Fibroblast of lung (primary cell): ENCODE data around the gene SLC6A4. TPM values are rescaled to one million over a fixed set of nuclear protein-coding genes. Genes with fewer than 3 reads are reported as not detected.
A peak's percentile ranks its signal among the peaks of the same experiment; 100 is the strongest.

Source experiments
- DNase-seq, 2 donors: peaks; one replicate each; pipeline versions ENCODE4 v3.0.0 to v3.0.0-alpha.2; 2010; ENCODE audit warnings: low read depth in 2 of 2
- H2AFZ ChIP-seq: 2 replicates; pipeline ENCODE4 v1.5.1; 2012; ENCODE audit warnings: low read length, control low read depth, inconsistent platforms
- H3K27ac ChIP-seq: 2 replicates; pipeline ENCODE4 v1.5.1; 2011; ENCODE audit warnings: low read length, control low read depth; ENCODE audit not compliant: insufficient read depth
- H3K27me3 ChIP-seq: 2 replicates; pipeline ENCODE4 v1.5.1; 2011; ENCODE audit warnings: mild to moderate bottlenecking, low read length; ENCODE audit not compliant: control insufficient read depth, insufficient read depth
- H3K36me3 ChIP-seq: 2 replicates; pipeline ENCODE4 v1.5.1; 2011; ENCODE audit warnings: low read length; ENCODE audit not compliant: control insufficient read depth, insufficient read depth
- H3K4me1 ChIP-seq: 2 replicates; pipeline ENCODE4 v1.5.1; 2011; ENCODE audit warnings: low read length; ENCODE audit not compliant: control insufficient read depth, insufficient read depth; ENCODE audit errors: extremely low read depth
- H3K4me2 ChIP-seq: 2 replicates; pipeline ENCODE4 v1.5.1; 2011; ENCODE audit warnings: low read length, control low read depth; ENCODE audit not compliant: insufficient read depth; ENCODE audit errors: extremely low read depth
- H3K4me3 ChIP-seq, 4 experiments: fragments of 200-600 bp in 1 of 4; sonication (generic) in 1 of 4; replicated peaks in 1 of 4; 2 replicates each; pipeline ENCODE4 v1.5.1; 2011 to 2016; ENCODE audit warnings: low read length in 4 of 4, low read depth in 3 of 4, mild to moderate bottlenecking in 3 of 4, control low read depth in 2 of 4, inconsistent platforms in 1 of 4, mixed read lengths in 1 of 4; ENCODE audit not compliant: insufficient read depth in 1 of 4; ENCODE audit errors: control extremely low read depth in 1 of 4
- H3K79me2 ChIP-seq: 2 replicates; pipeline ENCODE4 v1.5.1; 2012; ENCODE audit warnings: mild to moderate bottlenecking, low read length, inconsistent platforms; ENCODE audit not compliant: control insufficient read depth, insufficient read depth
- H3K9ac ChIP-seq: 2 replicates; pipeline ENCODE4 v1.5.1; 2011; ENCODE audit warnings: mild to moderate bottlenecking, low read length, control low read depth; ENCODE audit not compliant: insufficient read depth
- H3K9me3 ChIP-seq: 2 replicates; pipeline ENCODE4 v1.5.1; 2012; ENCODE audit warnings: low read depth, low read length; ENCODE audit not compliant: control insufficient read depth, insufficient read depth
- H4K20me1 ChIP-seq: 2 replicates; pipeline ENCODE4 v1.5.1; 2011; ENCODE audit warnings: low read length; ENCODE audit not compliant: control insufficient read depth, insufficient read depth; ENCODE audit errors: extremely low read depth
- EZH2 ChIP-seq: IDR thresholded peaks from 2 replicates; pipeline ENCODE4 v1.5.1; 2012; ENCODE audit warnings: low read length, control low read depth, mild to moderate bottlenecking; ENCODE audit errors: missing control alignments
- polyA plus RNA-seq, 2 donors: library from polyadenylated mRNA; depleted of rRNA in 1 of 2; stranded (reverse) in 1 of 2; unstranded in 1 of 2; fragments of >200 nt; gene quantifications; 2 replicates each; pipeline ENCODE4 v1.2.1, GENCODE V29; 2011 to 2012; ENCODE audit warnings: missing spikeins in 1 of 2
- total RNA-seq: library from RNA; depleted of rRNA; stranded (reverse); fragments of >200 nt; gene quantifications from 2 replicates; pipeline ENCODE4 v1.2.1, GENCODE V29; 2014
- TF ChIP-seq, protein P1 (sequence below), 2 donors: IDR thresholded peaks in 1 of 2; conservative IDR thresholded peaks in 1 of 2; 1 replicate in 1 of 2; 2 replicates in 1 of 2; pipeline ENCODE4 v1.5.1; 2011 to 2012; ENCODE audit warnings: low read length in 2 of 2, control low read depth in 1 of 2, inconsistent platforms in 1 of 2, low read depth in 1 of 2, mild to moderate bottlenecking in 1 of 2

SLC6A4 gene
- total and polyA plus RNA-seq, 2 donors (not counting 1 experiment from before 2014, with no cell fraction given), result not detected

DNA sequence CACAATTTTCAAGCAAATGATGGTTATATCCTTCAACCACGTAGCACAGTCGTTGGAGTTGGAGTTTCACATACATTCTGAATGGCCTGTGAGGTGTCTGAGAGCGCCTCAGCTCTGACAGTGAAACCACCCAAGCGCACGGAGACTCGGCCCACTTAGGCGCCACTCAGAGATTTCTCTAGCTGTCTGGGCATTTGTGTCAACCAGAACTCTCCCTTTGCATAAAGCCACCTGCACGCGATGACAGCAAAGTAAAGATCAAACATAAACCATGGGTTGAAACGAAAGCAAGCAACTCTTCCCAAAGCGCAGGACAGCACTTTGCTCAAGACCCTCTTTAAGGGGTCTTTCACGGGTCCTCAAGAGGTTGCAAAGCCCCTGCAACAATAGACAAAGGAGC is 533 bp downstream of the SLC6A4 start:
- H3K4me3 ChIP-seq, result peak overlapping the region in 3 of 4 experiments; percentile 42 to 56 (median 51)
- H2AFZ ChIP-seq, result no peak overlapping the region
- DNase-seq, result peak in 1 of 2 donors; percentile 6
- peak overlapping the region; percentile 90 for H3K4me2 ChIP-seq
- H3K4me1 ChIP-seq, result peaks cover 3% of the 10 kb centered on the region
- H3K27ac ChIP-seq, result no peak overlapping the region
- no peaks in the 10 kb centered on the region for H3K36me3 ChIP-seq
- H3K9me3 ChIP-seq, result no peaks in the 10 kb centered on the region
- no peak for TF ChIP-seq EZH2
- TF ChIP-seq, protein P1, sequence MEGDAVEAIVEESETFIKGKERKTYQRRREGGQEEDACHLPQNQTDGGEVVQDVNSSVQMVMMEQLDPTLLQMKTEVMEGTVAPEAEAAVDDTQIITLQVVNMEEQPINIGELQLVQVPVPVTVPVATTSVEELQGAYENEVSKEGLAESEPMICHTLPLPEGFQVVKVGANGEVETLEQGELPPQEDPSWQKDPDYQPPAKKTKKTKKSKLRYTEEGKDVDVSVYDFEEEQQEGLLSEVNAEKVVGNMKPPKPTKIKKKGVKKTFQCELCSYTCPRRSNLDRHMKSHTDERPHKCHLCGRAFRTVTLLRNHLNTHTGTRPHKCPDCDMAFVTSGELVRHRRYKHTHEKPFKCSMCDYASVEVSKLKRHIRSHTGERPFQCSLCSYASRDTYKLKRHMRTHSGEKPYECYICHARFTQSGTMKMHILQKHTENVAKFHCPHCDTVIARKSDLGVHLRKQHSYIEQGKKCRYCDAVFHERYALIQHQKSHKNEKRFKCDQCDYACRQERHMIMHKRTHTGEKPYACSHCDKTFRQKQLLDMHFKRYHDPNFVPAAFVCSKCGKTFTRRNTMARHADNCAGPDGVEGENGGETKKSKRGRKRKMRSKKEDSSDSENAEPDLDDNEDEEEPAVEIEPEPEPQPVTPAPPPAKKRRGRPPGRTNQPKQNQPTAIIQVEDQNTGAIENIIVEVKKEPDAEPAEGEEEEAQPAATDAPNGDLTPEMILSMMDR (conservative IDR thresholded peaks at IDR 0.05 in 1 of 2, IDR thresholded peaks at IDR 0.05 in 1 of 2; ENCODE audit: low read depth in 1 of 2, low read length in 2 of 2), result no peak
- H3K27me3 ChIP-seq, result peaks cover 52% of the 10 kb centered on the region
- no peaks in the 10 kb centered on the region for H4K20me1 ChIP-seq
- no peak overlapping the region for H3K9ac ChIP-seq
- H3K79me2 ChIP-seq, result no peaks in the 10 kb centered on the region

DNA sequence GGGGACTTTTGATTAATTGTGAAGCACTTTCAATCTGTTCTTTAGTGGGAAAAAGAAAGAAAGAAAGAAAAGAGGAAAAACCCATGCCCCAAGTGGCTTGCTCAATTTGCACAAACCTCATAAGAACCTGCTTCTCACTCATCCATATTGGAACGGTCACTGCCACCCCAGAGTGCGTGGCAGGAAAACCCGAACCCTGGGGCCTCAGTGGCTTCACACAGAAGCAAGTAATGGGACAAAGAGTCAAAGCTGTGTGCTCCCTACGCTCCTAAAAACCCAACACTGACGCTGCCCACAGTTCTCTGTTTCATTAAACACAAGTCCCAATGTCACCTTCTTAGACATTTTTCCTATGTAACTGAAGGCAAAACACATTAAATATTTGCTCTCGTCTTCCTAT is 1.2 kb downstream of the SLC6A4 start:
- no peaks in the 10 kb centered on the region for H3K79me2 ChIP-seq
- TF ChIP-seq EZH2, result no peak
- TF ChIP-seq, protein P1 (conservative IDR thresholded peaks at IDR 0.05 in 1 of 2, IDR thresholded peaks at IDR 0.05 in 1 of 2; ENCODE audit: low read depth in 1 of 2, low read length in 2 of 2), result no peak
- H4K20me1 ChIP-seq, result no peaks in the 10 kb centered on the region
- H3K36me3 ChIP-seq, result no peaks in the 10 kb centered on the region
- H3K9ac ChIP-seq, result no peak overlapping the region
- H3K4me2 ChIP-seq, result no peak overlapping the region
- peaks cover 3% of the 10 kb centered on the region for H3K4me1 ChIP-seq
- no peak overlapping the region for H3K27ac ChIP-seq
- H3K9me3 ChIP-seq, result no peaks in the 10 kb centered on the region
- peaks cover 52% of the 10 kb centered on the region for H3K27me3 ChIP-seq
- no peak for DNase-seq
- H3K4me3 ChIP-seq, result no peak overlapping the region
- H2AFZ ChIP-seq, result no peak overlapping the region

DNA sequence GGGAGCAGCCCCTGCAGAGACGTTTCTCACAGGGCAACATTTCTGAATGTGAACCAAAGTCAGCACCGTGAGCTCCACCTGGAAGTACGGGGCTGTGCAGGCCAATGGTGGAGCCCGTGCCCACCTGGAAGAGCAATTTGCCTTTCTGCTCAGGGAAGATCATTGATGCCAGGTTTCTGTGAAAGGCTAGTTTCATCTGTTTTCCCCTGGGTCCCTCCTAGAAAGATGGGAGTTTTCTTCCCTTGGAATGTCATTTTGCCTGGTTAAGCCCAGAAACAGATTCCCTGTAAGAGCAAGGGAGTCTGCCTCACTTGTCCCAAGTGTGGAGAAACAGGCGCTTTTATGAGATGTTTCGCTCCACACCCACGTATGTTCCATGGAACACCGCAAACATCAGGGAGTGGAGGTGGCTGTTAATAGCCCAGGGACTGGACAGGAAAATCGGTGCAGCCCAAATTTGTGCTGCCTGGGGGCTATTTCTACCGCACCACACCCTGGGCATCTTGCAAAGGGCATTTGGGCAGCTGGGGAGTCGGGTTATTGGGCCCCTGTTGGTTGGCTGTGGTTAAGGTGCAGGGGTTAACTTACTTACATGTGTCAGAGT is 2.6 kb downstream of the SLC6A4 start:
- no peak overlapping the region for H3K4me2 ChIP-seq
- no peak overlapping the region for H2AFZ ChIP-seq
- H3K27ac ChIP-seq, result no peak overlapping the region
- peaks cover 55% of the 10 kb centered on the region for H3K27me3 ChIP-seq
- DNase-seq, result no peak
- peaks cover 3% of the 10 kb centered on the region for H3K4me1 ChIP-seq
- H3K36me3 ChIP-seq, result no peaks in the 10 kb centered on the region
- no peak overlapping the region for H3K4me3 ChIP-seq
- no peak overlapping the region for H3K9ac ChIP-seq
- TF ChIP-seq, protein P1 (conservative IDR thresholded peaks at IDR 0.05 in 1 of 2, IDR thresholded peaks at IDR 0.05 in 1 of 2; ENCODE audit: low read depth in 1 of 2, low read length in 2 of 2), result no peak
- no peak for TF ChIP-seq EZH2
- H3K79me2 ChIP-seq, result no peaks in the 10 kb centered on the region
- no peaks in the 10 kb centered on the region for H3K9me3 ChIP-seq
- no peaks in the 10 kb centered on the region for H4K20me1 ChIP-seq
